Activated CD8-positive, alpha-beta memory T cell treated with anti-CD3 and anti-CD28 coated beads, Interleukin-2, amount 10 ng/mL, durations not matched to agents 7 days and 5 days (primary cell): ENCODE measurements around the gene SPRED2. TPM values are rescaled to one million over a fixed set of nuclear protein-coding genes. Genes with fewer than 3 reads are reported as not detected.
A peak's percentile ranks its signal among the peaks of the same experiment; 100 is the strongest.
"Not testable (repeated sequence)": the region's sequence is repeated elsewhere in the genome, so short reads cannot be mapped to it uniquely, and the experiment has no call there.

Experiments used
- ATAC-seq: fragments of 150-1000 bp; cut with Tn5 transposase; one replicate; pipeline ENCODE4 v1.10.0; 2021; ENCODE audit warnings: moderate library complexity
- CTCF ChIA-PET: fragments of 350-600 bp; sonication (Branson Sonifier 250); formaldehyde crosslinking; loops from one replicate; lab custom pipeline; 2021; ENCODE audit warnings: antibody characterized with exemption; lab: Charles Lee
- DNase-seq: peaks from one replicate; pipeline ENCODE4 v3.0.0-alpha.2; 2020
- H3K27ac Mint-ChIP-seq: one replicate; pipeline ENCODE4 v1.8.0; 2021; ENCODE audit warnings: mild to moderate bottlenecking, mixed read lengths
- H3K27me3 Mint-ChIP-seq: one replicate; pipeline ENCODE4 v1.8.0; 2021; ENCODE audit warnings: mixed read lengths
- H3K36me3 Mint-ChIP-seq: one replicate; pipeline ENCODE4 v1.8.0; 2021; ENCODE audit warnings: mild to moderate bottlenecking, mixed read lengths
- H3K4me1 Mint-ChIP-seq: one replicate; pipeline ENCODE4 v1.8.0; 2021; ENCODE audit warnings: mixed read lengths
- H3K4me3 Mint-ChIP-seq: one replicate; pipeline ENCODE4 v1.8.0; 2021; ENCODE audit warnings: mild to moderate bottlenecking, moderate library complexity, mixed read lengths
- H3K9me3 Mint-ChIP-seq: one replicate; pipeline ENCODE4 v1.8.0; 2022; ENCODE audit warnings: low read depth, mixed read lengths
- total RNA-seq, 2 experiments: library from RNA; stranded (reverse); gene quantifications; one replicate each; pipeline ENCODE4 v1.2.3, GENCODE V29; 2021

Gene SPRED2
- total RNA-seq, 2 experiments from 2014 or later = 3.2 to 3.5 TPM

DNA sequence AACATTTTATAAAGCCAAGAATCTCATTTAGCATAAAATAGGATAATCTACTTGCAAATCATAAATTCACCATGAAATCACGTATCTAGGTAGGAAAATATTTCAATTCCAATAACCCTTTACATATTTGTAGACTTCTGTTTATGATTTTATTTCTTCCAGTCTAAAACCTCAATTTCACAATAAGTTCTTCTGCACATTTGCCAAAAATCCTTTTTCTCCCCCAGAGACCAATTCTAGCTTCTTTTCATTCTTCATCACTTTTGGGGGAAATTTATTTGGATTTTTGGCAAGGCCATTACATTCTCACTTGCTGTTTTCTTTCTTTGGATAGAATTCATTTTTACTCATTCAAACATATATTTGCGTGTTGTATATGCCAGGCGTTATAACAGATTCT lies 86.8 kb downstream of the SPRED2 start:
- no peak for DNase-seq
- no peaks in the 10 kb centered on the region for H3K36me3 Mint-ChIP-seq
- H3K4me1 Mint-ChIP-seq = peaks cover 13% of the 10 kb centered on the region
- CTCF ChIA-PET = no interaction called here
- peaks cover 14% of the 10 kb centered on the region for H3K27me3 Mint-ChIP-seq
- no peak for ATAC-seq
- no peak overlapping the region for H3K27ac Mint-ChIP-seq
- H3K9me3 Mint-ChIP-seq = no peaks in the 10 kb centered on the region
- H3K4me3 Mint-ChIP-seq = no peak overlapping the region

- CTCF ChIA-PET = interaction anchor here (0.7 kb wide), 1 partner anchor 22 kb away, joined by 5 read pairs; no protein-coding TSS in a partner anchor
- DNase-seq = no peak
- Mint-ChIP-seq H3K27ac (no peak overlapping the region), H3K36me3 (no peaks in the 10 kb centered on the region), H3K4me1 (peaks cover 10% of the 10 kb centered on the region), H3K9me3 (no peaks in the 10 kb centered on the region), H3K4me3 (no peak overlapping the region), H3K27me3 (peaks cover 14% of the 10 kb centered on the region)
- no peak for ATAC-seq
Observed at GRCh38 chr2:65344689-65345088, 87.7 kb downstream of the SPRED2 start.

DNA sequence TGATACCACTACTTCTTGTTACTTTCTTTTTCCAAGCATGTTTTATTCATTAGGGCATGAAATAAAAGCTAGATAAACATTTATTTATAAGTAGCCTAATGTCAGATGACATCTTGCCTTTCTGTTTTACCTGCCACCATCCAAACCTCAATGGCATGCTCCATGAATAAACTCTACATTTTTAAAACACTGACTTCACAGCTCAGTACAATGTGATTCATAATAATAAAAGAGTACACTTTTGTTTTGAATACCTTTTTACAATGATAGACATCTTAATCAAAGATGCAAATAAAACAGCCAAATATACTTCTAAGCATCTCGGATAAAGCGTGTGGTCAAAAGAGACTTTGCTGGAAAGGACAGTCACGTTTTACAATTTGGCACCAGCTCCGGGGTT lies 88.2 kb downstream of the SPRED2 start:
- H3K9me3 Mint-ChIP-seq = no peaks in the 10 kb centered on the region
- H3K27me3 Mint-ChIP-seq = peaks cover 12% of the 10 kb centered on the region
- no peak for DNase-seq
- no peak overlapping the region for H3K27ac Mint-ChIP-seq
- no peak overlapping the region for H3K4me3 Mint-ChIP-seq
- CTCF ChIA-PET = interaction anchor here (0.7 kb wide), 1 partner anchor 21 kb away, joined by 5 read pairs; no protein-coding TSS in a partner anchor
- ATAC-seq = no peak
- peaks cover 8% of the 10 kb centered on the region for H3K4me1 Mint-ChIP-seq
- H3K36me3 Mint-ChIP-seq = no peaks in the 10 kb centered on the region

- peaks cover 12% of the 10 kb centered on the region for H3K27me3 Mint-ChIP-seq
- ATAC-seq (no peak), DNase-seq (no peak)
- H3K4me3 Mint-ChIP-seq = no peak overlapping the region
- no peaks in the 10 kb centered on the region for H3K36me3 Mint-ChIP-seq
- no peaks in the 10 kb centered on the region for H3K9me3 Mint-ChIP-seq
- CTCF ChIA-PET = no interaction called here
- H3K27ac Mint-ChIP-seq = no peak overlapping the region
- peaks cover 8% of the 10 kb centered on the region for H3K4me1 Mint-ChIP-seq
Observed at GRCh38 chr2:65343386-65343785, 89.0 kb downstream of the SPRED2 start.

DNA sequence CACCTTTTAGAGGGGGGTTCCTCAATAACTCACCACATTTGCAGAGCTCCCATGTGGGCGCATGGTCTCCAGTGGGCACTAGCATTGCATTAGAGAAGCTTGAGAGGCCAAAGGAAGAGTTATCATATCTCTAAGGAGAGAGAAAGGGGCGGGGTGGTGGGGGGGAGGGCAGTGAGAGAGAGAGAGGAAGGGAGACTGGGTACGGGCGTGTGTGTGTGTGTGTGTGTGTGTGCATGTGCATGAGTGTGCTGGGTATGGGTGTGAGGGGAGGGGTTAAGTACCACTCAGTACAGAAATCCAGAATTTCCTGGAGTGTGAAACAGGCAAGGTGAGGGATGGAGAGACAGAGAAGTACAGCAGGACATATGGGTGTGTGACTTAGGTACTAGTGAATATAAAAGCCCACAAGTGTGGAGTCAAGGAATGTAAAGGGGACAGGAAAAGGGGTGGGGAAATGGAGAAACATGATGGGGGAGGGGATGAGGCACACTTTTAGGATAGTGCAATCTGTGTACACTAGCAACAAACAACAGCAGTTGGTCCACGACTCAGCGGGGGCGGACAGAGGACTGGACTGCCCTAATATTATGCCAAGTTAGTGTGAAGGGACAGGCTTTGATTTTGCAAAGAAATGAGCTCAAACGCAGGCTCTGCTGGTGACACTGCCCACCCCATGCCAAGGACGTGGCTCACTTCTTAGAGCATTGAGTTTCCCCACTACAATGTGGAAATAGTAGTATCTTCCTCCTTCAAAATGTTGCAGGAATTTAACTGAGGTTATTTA lies 91.3 kb downstream of the SPRED2 start:
- Mint-ChIP-seq H3K36me3 (no peaks in the 10 kb centered on the region), H3K27ac (no peak overlapping the region), H3K4me3 (no peak overlapping the region), H3K4me1 (peaks cover 8% of the 10 kb centered on the region), H3K9me3 (no peaks in the 10 kb centered on the region), H3K27me3 (peaks cover 7% of the 10 kb centered on the region)
- CTCF ChIA-PET = interaction anchor here (1.1 kb wide), 1 partner anchor 11 kb away, joined by 3 read pairs; no protein-coding TSS in a partner anchor
- no peak for ATAC-seq
- DNase-seq = peak; percentile 14

- H3K36me3 Mint-ChIP-seq = no peaks in the 10 kb centered on the region
- no peaks in the 10 kb centered on the region for H3K9me3 Mint-ChIP-seq
- no peak overlapping the region for H3K4me3 Mint-ChIP-seq
- no peak overlapping the region for H3K27ac Mint-ChIP-seq
- peaks cover under 1% of the 10 kb centered on the region for H3K27me3 Mint-ChIP-seq
- ATAC-seq = no peak
- DNase-seq = no peak
- H3K4me1 Mint-ChIP-seq = peaks cover 7% of the 10 kb centered on the region
- CTCF ChIA-PET = no interaction called here
Observed at GRCh38 chr2:65339648-65340047, 92.8 kb downstream of the SPRED2 start.

- H3K4me1 Mint-ChIP-seq, H3K4me3 Mint-ChIP-seq, H3K36me3 Mint-ChIP-seq, H3K27ac Mint-ChIP-seq, H3K9me3 Mint-ChIP-seq, DNase-seq, H3K27me3 Mint-ChIP-seq, CTCF ChIA-PET, ATAC-seq: not testable (repeated sequence)
Observed at GRCh38 chr2:65338830-65339495, 93.4 kb downstream of the SPRED2 start.

DNA sequence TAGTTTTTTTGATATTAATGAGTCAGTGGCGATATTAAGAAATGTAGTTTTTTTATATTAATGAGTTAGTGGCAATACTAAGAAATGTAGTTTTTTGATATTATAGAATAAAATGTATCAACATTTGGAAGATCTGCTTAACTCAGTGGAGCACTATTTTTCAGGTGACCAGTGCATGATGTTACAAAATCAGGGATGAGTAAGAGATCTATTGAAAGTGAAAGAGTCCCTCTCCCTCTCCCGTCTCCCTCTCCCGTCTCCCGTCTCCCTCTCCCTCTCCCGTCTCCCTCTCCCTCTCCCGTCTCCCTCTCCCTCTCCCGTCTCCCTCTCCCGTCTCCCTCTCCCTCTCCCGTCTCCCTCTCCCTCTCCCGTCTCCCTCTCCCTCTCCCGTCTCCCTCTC lies 94.5 kb downstream of the SPRED2 start:
- H3K9me3 Mint-ChIP-seq, H3K4me3 Mint-ChIP-seq, DNase-seq, H3K4me1 Mint-ChIP-seq, CTCF ChIA-PET, H3K27ac Mint-ChIP-seq, H3K27me3 Mint-ChIP-seq, ATAC-seq, H3K36me3 Mint-ChIP-seq: not testable (repeated sequence)

- Mint-ChIP-seq H3K36me3 (no peaks in the 10 kb centered on the region), H3K27ac (no peak overlapping the region), H3K4me1 (no peaks in the 10 kb centered on the region), H3K4me3 (no peak overlapping the region), H3K27me3 (no peaks in the 10 kb centered on the region), H3K9me3 (no peaks in the 10 kb centered on the region)
- CTCF ChIA-PET = no interaction called here
- no peak for DNase-seq
- ATAC-seq = no peak
Observed at GRCh38 chr2:65334714-65335113, 97.7 kb downstream of the SPRED2 start.

- CTCF ChIA-PET = no interaction called here
- DNase-seq (peak; percentile 22), ATAC-seq (no peak)
- H3K4me3 Mint-ChIP-seq = no peak overlapping the region
- no peak overlapping the region for H3K27ac Mint-ChIP-seq
- H3K27me3 Mint-ChIP-seq = peaks cover 3% of the 10 kb centered on the region
- no peaks in the 10 kb centered on the region for H3K4me1 Mint-ChIP-seq
- no peaks in the 10 kb centered on the region for H3K9me3 Mint-ChIP-seq
- H3K36me3 Mint-ChIP-seq = no peaks in the 10 kb centered on the region
Observed at GRCh38 chr2:65331336-65332025, 100.9 kb downstream of the SPRED2 start.

GRCh38 chr2:65329525-65329924 lies 102.9 kb downstream of the SPRED2 start:
- H3K4me3 Mint-ChIP-seq = no peak overlapping the region
- CTCF ChIA-PET = interaction anchor here (0.8 kb wide), 1 partner anchor 11 kb away, joined by 3 read pairs; no protein-coding TSS in a partner anchor
- no peaks in the 10 kb centered on the region for H3K36me3 Mint-ChIP-seq
- peaks cover 4% of the 10 kb centered on the region for H3K27me3 Mint-ChIP-seq
- no peak overlapping the region for H3K27ac Mint-ChIP-seq
- DNase-seq (peak; percentile 34), ATAC-seq (no peak)
- H3K4me1 Mint-ChIP-seq = no peaks in the 10 kb centered on the region
- H3K9me3 Mint-ChIP-seq = no peaks in the 10 kb centered on the region

DNA sequence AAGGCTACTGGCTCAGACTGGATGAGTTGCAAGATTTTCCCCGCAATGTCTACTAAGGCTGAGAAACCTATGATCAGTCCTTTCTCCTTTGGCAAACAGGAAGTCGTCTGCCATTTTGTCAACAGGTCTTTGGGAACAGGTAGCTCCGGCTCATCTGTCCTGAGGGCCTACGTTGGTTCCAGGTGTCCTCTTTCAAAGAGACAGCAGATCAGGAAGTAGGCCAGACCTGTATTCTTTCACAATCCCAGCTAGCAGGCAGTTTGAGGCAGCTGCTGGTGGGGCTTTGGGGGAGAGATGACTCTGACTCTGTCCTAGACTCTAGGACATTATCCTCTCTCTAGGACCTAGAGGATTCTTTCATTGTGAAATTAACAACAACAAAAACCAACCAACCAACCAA lies 106.1 kb downstream of the SPRED2 start:
- CTCF ChIA-PET = interaction anchor here (0.6 to 1.0 kb wide), 2 partner anchors 248 to 359 kb away, joined by 3 read pairs; no protein-coding TSS in a partner anchor
- peaks cover 2% of the 10 kb centered on the region for H3K4me1 Mint-ChIP-seq
- H3K9me3 Mint-ChIP-seq = no peaks in the 10 kb centered on the region
- no peak for DNase-seq
- H3K27ac Mint-ChIP-seq = no peak overlapping the region
- H3K27me3 Mint-ChIP-seq = peaks cover 6% of the 10 kb centered on the region
- no peaks in the 10 kb centered on the region for H3K36me3 Mint-ChIP-seq
- no peak for ATAC-seq
- no peak overlapping the region for H3K4me3 Mint-ChIP-seq

DNA sequence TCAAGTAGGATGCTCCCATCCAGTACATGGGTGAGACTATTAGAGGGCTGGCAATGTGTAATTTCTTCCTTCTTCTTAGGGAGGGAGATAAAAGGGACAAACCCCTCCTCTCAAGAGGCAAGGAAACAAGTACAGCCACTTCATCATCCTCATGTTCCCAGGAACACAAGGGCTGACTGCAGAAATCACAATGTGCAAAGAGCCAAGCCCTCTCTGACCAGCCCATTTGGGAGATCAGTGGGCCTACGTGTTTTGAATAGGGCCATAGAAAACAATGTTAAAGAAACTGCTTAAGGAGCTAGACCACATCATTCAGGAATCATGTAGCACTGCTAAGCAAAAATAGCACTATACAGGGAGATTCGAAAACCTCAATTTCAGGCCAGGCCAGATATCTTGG lies 107.3 kb downstream of the SPRED2 start:
- no peak for ATAC-seq
- no peaks in the 10 kb centered on the region for H3K9me3 Mint-ChIP-seq
- DNase-seq = peak; percentile 7
- H3K27me3 Mint-ChIP-seq = peaks cover 6% of the 10 kb centered on the region
- CTCF ChIA-PET = no interaction called here
- no peaks in the 10 kb centered on the region for H3K36me3 Mint-ChIP-seq
- H3K4me3 Mint-ChIP-seq = no peak overlapping the region
- peaks cover 12% of the 10 kb centered on the region for H3K4me1 Mint-ChIP-seq
- no peak overlapping the region for H3K27ac Mint-ChIP-seq
